Omental fat pad (tissue), 4 donors: Measurements from ENCODE around the gene TSPAN14. TPM values are rescaled to one million over a fixed set of nuclear protein-coding genes. Genes with fewer than 3 reads are reported as not detected.

Experiments
- ATAC-seq: fragments of 150-250 bp; one replicate; pipeline ENCODE4 v1.9.1; 2016; ENCODE audit warnings: mild to moderate bottlenecking, moderate library complexity; ENCODE audit not compliant: low FRiP score
- DNase-seq: peaks from one replicate; pipeline ENCODE4 v3.0.0-alpha.2; 2019; ENCODE audit warnings: low spot score
- total RNA-seq, 4 donors: library from RNA; depleted of rRNA; stranded (reverse); fragments of >200 nt; gene quantifications; one replicate each; pipeline ENCODE4 v1.1.0, GENCODE V29; 2016
- TF ChIP-seq, protein P1 (sequence below), 3 donors: fragments of 450-650 bp; IDR thresholded peaks; one replicate each; pipeline ENCODE4 v1.5.1; 2016 to 2017; ENCODE audit warnings: antibody characterized with exemption in 3 of 3, mild to moderate bottlenecking in 3 of 3, moderate library complexity in 2 of 3

Gene TSPAN14
- total RNA-seq, 4 donors from 2014 or later: 42.4 to 114 (median 91.6) TPM

DNA sequence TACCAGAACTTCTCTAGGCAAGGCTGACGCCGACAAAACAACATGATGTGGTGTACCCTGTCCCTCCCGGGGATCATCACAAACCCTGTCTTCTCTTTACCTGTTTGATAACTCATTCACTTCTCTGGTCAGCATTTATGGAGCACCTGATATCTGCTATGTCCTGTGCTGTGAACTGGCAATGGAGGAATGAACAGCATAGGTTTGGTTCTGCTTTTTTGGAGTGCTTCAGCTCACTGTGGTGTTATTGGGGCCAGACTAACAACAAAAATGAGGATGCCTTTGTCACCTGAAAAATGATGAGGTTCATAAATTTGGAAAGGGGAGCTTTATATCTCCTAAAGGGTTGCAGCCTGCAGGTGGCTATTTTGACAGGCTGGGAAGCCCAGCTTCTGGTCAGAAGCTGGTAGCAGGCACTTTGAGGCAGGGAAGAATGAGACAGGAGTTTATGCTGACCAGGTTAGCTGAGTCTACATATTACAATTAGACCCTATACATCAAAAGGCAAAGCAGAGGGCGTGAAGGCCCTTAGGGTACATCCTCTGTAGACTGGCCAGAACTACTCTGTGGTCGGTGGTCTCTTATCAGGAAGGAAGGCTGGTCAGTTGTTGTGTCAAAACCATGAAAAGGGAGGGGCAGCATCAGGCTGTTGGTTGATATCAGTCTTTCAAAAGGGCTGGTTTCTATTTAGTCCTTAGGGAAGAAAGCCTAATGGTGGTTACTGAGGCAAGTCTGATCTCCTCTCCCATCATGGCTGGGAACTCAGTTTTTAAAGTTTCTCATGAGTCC is 125.9 kb downstream of the TSPAN14 start:
- TF ChIP-seq, protein P1, sequence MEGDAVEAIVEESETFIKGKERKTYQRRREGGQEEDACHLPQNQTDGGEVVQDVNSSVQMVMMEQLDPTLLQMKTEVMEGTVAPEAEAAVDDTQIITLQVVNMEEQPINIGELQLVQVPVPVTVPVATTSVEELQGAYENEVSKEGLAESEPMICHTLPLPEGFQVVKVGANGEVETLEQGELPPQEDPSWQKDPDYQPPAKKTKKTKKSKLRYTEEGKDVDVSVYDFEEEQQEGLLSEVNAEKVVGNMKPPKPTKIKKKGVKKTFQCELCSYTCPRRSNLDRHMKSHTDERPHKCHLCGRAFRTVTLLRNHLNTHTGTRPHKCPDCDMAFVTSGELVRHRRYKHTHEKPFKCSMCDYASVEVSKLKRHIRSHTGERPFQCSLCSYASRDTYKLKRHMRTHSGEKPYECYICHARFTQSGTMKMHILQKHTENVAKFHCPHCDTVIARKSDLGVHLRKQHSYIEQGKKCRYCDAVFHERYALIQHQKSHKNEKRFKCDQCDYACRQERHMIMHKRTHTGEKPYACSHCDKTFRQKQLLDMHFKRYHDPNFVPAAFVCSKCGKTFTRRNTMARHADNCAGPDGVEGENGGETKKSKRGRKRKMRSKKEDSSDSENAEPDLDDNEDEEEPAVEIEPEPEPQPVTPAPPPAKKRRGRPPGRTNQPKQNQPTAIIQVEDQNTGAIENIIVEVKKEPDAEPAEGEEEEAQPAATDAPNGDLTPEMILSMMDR (IDR thresholded peaks at IDR 0.05): no peak
- no peak for DNase-seq
- ATAC-seq: no peak

DNA sequence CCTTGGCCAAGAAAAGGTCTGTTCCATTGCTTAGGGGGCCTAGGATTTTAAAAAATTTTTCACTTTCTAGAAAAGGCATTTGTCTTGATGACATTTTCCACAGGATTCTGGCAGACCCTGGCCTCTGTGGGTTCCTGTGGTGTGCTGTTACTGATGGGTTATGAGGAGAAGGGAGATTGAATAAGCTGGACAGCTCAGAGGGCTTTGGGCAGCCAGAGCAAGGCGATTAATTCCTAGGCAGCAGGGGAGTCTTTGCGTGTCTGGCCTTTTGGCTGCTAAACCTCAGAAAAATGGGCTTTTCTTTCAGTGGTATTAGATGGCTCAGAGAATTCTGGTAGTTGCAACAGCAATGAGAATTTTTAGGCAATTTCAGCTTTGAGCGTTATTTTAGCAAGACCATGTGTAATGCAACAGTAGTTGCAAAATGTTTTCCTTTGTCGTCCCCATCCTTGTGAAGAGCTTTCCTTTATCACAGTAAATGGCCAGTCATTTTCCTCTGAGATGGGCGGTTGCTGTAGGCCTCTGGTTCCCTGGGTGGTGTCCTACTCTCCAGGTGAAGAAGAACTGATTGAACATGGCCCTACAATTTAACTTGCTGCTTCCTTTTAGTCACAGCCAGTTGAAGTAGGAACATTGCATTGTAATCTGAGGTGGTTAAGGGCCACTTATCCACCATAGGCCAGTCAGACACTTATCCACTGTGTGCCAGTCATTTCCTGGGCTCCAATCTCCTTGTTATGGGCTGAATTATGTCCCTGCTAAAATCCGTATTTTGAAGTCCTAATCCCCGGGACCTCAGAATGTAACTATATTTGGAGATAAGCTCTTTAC is 126.7 kb downstream of the TSPAN14 start:
- no peak for ATAC-seq
- TF ChIP-seq, protein P1 (IDR thresholded peaks at IDR 0.05): no peak
- DNase-seq: no peak

DNA sequence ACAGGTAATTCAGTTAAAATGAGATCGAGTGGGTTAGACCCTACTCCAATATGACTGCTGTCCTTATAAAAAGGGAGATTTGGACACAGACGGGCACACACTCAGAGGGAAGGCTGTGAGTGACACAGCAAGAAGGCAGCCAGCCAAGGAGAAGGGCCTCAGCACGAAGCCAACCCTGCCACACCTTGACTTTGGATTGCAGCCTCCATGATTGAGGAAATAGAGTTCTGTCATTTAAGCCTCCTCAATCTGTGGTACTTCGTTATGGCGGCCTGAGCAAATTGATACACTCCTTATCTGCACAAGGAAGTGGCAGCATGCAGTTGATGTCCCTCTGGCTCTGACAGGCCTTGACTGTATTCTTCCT is 127.3 kb downstream of the TSPAN14 start:
- ATAC-seq (no peak), DNase-seq (no peak)
- TF ChIP-seq, protein P1 (IDR thresholded peaks at IDR 0.05): no peak

DNA sequence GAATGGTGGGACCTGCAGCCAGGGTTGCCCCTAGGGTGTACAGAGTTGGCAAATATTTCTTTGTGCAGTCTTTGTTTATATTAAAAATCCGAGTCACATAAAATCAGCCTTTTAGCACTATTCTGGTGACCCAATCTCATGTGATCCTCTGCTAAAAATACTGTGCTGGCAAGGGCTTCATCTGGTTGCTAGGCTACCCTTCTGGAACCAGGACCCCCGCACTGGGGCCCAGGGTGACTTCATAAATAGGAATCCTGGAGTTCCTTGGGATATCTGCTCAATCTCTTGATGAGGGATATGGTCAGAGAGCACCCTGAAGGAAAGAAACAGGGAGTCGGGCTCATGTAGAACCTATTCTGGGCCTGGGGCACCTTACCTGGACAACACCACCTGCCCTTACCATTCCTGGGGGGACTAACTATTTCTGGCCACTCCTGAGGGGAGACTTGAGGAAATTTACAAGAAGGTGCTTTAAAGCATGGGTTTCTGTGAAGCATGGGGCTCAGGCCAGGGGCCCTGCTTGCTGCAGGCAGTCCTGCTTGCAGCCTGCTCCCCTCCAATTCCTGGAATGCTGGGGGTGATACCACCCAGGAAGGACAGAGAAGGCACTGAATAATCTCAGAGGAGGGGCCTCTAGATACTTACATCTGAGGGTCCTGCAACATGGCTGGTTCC is 128.3 kb downstream of the TSPAN14 start:
- TF ChIP-seq, protein P1 (IDR thresholded peaks at IDR 0.05): no peak
- ATAC-seq (no peak), DNase-seq (no peak)

Other genes starting within 250 kb of the TSPAN14 start
- 100 to 1,000 TPM; 103 to 148 (median 121) TPM for gene ANXA11, start 248.8 kb upstream of the TSPAN14 start, total RNA-seq
- gene MAT1A, start 164.7 kb upstream of the TSPAN14 start, total RNA-seq: not detected
- not detected for gene DYDC1, start 97.6 kb upstream of the TSPAN14 start, total RNA-seq
- not detected for gene DYDC2, start 97.5 kb upstream of the TSPAN14 start, total RNA-seq
- 100 to 1,000 TPM; 218 to 456 (median 415) TPM for gene PRXL2A, start 45.8 kb upstream of the TSPAN14 start, total RNA-seq
- under 1 TPM in 1 of 4 donors, not detected in 3; 0.13 TPM for gene SH2D4B, start 83.6 kb downstream of the TSPAN14 start, total RNA-seq